ENCODE results near the gene CYP39A1.

The CYP39A1 gene

GRCh38 chr6:46586906-46587305, 65.7 kb downstream of the CYP39A1 start:
- DNase-seq = no peak

GRCh38 chr6:46584586-46584985, 68.0 kb downstream of the CYP39A1 start:
- peak; percentile 4 for DNase-seq

- DNase-seq = peak; percentile 28
Measured at GRCh38 chr6:46583721-46584120, 68.9 kb downstream of the CYP39A1 start.

GRCh38 chr6:46583081-46583480, 69.5 kb downstream of the CYP39A1 start:
- peak; percentile 83 for DNase-seq

GRCh38 chr6:46581459-46582177, 71.0 kb downstream of the CYP39A1 start:
- no peak for DNase-seq

- DNase-seq = no peak
Measured at GRCh38 chr6:46575530-46575929, 77.1 kb downstream of the CYP39A1 start.

- no peak for DNase-seq
Measured at GRCh38 chr6:46573140-46573539, 79.5 kb downstream of the CYP39A1 start.

- peak; percentile 29 for DNase-seq
Measured at GRCh38 chr6:46565531-46565930, 87.1 kb downstream of the CYP39A1 start.

- DNase-seq = no peak
Measured at GRCh38 chr6:46563924-46564323, 88.7 kb downstream of the CYP39A1 start.

- no peak for DNase-seq
Measured at GRCh38 chr6:46556053-46556452, 96.6 kb downstream of the CYP39A1 start.

- peak; percentile 54 for DNase-seq
Measured at GRCh38 chr6:46555129-46555528, 97.5 kb downstream of the CYP39A1 start.

GRCh38 chr6:46549155-46549554, 103.5 kb downstream of the CYP39A1 start:
- no peak for DNase-seq

- DNase-seq = no peak
Measured at GRCh38 chr6:46541556-46541955, 111.1 kb downstream of the CYP39A1 start.

GRCh38 chr6:46539866-46540265, 112.8 kb downstream of the CYP39A1 start:
- DNase-seq = no peak

- DNase-seq = no peak
Measured at GRCh38 chr6:46538800-46539480, 113.7 kb downstream of the CYP39A1 start.

- DNase-seq = no peak
Measured at GRCh38 chr6:46530896-46531295, 121.7 kb downstream of the CYP39A1 start.

GRCh38 chr6:46528961-46529750, 123.5 kb downstream of the CYP39A1 start:
- DNase-seq = no peak

GRCh38 chr6:46526607-46527006, 126.0 kb downstream of the CYP39A1 start:
- no peak for DNase-seq

- DNase-seq = no peak
Measured at GRCh38 chr6:46525583-46525982, 127.0 kb downstream of the CYP39A1 start.

GRCh38 chr6:46521464-46521971, 131.1 kb downstream of the CYP39A1 start:
- DNase-seq = no peak

GRCh38 chr6:46517202-46517601, 135.4 kb downstream of the CYP39A1 start:
- DNase-seq = no peak

GRCh38 chr6:46513533-46513932, 139.1 kb downstream of the CYP39A1 start:
- no peak for DNase-seq

- no peak for DNase-seq
Measured at GRCh38 chr6:46511320-46511719, 141.3 kb downstream of the CYP39A1 start.

GRCh38 chr6:46510651-46511050, 142.0 kb downstream of the CYP39A1 start:
- DNase-seq = no peak
